ENCODE measurements around the gene GPR39. TPM values are rescaled to one million over a fixed set of nuclear protein-coding genes. Genes with fewer than 3 reads are reported as not detected.

GPR39 gene
- 3.6 and 4.4 TPM in 2 replicates for total RNA-seq

DNA sequence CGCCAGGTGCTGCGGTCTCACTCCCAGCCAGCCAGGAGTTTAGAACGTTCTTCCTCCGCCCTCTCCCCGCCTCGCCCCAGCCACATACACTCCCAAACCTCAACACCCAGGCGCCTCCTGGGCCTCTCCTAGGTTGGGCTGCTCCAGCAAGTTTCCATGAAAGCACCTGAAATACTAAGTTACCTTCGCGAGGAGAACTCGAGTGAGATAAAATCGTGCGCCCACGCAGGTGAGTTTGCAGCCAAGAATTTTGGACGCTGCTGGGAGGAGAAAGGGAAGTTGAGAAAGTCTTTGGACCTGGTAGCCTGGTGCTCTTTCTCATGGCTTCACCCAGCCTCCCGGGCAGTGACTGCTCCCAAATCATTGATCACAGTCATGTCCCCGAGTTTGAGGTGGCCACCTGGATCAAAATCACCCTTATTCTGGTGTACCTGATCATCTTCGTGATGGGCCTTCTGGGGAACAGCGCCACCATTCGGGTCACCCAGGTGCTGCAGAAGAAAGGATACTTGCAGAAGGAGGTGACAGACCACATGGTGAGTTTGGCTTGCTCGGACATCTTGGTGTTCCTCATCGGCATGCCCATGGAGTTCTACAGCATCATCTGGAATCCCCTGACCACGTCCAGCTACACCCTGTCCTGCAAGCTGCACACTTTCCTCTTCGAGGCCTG lies at the start of gene GPR39:
Gene GPR39 (plus strand): TSS at position 83 of the 673 bp plus-strand sequence.
- DNase-seq (ENCODE audit: insufficient read length, low spot score, missing footprints): no peak
- H3K9me3 ChIP-seq (ENCODE audit: low read depth, low read length): no peaks in the 10 kb centered on the region
- peak within 1 kb of the TSS; percentile 79 for H3K4me3 ChIP-seq (ENCODE audit: insufficient read depth, low read length)
- TF ChIP-seq, protein P1, sequence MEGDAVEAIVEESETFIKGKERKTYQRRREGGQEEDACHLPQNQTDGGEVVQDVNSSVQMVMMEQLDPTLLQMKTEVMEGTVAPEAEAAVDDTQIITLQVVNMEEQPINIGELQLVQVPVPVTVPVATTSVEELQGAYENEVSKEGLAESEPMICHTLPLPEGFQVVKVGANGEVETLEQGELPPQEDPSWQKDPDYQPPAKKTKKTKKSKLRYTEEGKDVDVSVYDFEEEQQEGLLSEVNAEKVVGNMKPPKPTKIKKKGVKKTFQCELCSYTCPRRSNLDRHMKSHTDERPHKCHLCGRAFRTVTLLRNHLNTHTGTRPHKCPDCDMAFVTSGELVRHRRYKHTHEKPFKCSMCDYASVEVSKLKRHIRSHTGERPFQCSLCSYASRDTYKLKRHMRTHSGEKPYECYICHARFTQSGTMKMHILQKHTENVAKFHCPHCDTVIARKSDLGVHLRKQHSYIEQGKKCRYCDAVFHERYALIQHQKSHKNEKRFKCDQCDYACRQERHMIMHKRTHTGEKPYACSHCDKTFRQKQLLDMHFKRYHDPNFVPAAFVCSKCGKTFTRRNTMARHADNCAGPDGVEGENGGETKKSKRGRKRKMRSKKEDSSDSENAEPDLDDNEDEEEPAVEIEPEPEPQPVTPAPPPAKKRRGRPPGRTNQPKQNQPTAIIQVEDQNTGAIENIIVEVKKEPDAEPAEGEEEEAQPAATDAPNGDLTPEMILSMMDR (IDR thresholded peaks at IDR 0.05; ENCODE audit: extremely low read depth, low read depth, low read length): peak; percentile 13
- H3K4me2 ChIP-seq (ENCODE audit: insufficient read depth, low read length): peak within 1 kb of the TSS; percentile 90
- peaks cover 30% of the 10 kb centered on the region for H3K4me1 ChIP-seq (ENCODE audit: insufficient read depth, low read length)
- peak within 1 kb of the TSS; percentile 74 for H3K27ac ChIP-seq (ENCODE audit: low read depth, low read length)
- peak within 1 kb of the TSS; percentile 89 for H2AFZ ChIP-seq (ENCODE audit: low read length)
- H3K36me3 ChIP-seq (ENCODE audit: insufficient read depth, low read length): no peaks in the 10 kb centered on the region
- H3K27me3 ChIP-seq (ENCODE audit: insufficient read depth, low read length): no peaks in the 10 kb centered on the region
- H3K79me2 ChIP-seq (ENCODE audit: insufficient read depth, low read length): peaks cover 3% of the 10 kb centered on the region
- H4K20me1 ChIP-seq (ENCODE audit: insufficient read depth, low read length): no peaks in the 10 kb centered on the region

DNA sequence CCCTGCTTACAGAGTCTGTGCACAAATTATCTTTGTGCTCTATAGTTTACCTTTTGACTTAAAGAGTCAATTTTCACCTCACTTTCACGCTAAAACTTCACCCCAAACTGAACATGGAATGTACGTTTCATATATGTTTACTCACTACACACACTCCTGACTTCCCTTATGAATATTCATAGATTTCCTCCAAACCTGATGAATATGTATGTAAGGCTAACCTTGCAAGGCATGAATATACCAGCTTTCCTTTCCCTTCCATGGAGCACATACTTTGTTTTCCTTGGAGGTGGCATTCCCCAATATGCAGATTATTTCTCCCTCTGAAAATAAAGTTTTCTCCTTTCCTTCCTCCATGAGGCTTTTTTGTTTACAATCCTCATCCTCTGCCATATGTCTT lies 48.4 kb upstream of the GPR39 start:
- H3K9me3 ChIP-seq (ENCODE audit: low read depth, low read length): no peaks in the 10 kb centered on the region
- H3K27me3 ChIP-seq (ENCODE audit: insufficient read depth, low read length): no peaks in the 10 kb centered on the region
- TF ChIP-seq, protein P1 (IDR thresholded peaks at IDR 0.05; ENCODE audit: extremely low read depth, low read depth, low read length): no peak
- no peaks in the 10 kb centered on the region for H3K4me1 ChIP-seq (ENCODE audit: insufficient read depth, low read length)
- no peaks in the 10 kb centered on the region for H4K20me1 ChIP-seq (ENCODE audit: insufficient read depth, low read length)
- H3K27ac ChIP-seq (ENCODE audit: low read depth, low read length): no peak overlapping the region
- no peak overlapping the region for H3K4me3 ChIP-seq (ENCODE audit: insufficient read depth, low read length)
- no peak overlapping the region for H3K4me2 ChIP-seq (ENCODE audit: insufficient read depth, low read length)
- no peak for DNase-seq (ENCODE audit: insufficient read length, low spot score, missing footprints)
- no peak overlapping the region for H2AFZ ChIP-seq (ENCODE audit: low read length)
- no peaks in the 10 kb centered on the region for H3K79me2 ChIP-seq (ENCODE audit: insufficient read depth, low read length)
- H3K36me3 ChIP-seq (ENCODE audit: insufficient read depth, low read length): no peaks in the 10 kb centered on the region

DNA sequence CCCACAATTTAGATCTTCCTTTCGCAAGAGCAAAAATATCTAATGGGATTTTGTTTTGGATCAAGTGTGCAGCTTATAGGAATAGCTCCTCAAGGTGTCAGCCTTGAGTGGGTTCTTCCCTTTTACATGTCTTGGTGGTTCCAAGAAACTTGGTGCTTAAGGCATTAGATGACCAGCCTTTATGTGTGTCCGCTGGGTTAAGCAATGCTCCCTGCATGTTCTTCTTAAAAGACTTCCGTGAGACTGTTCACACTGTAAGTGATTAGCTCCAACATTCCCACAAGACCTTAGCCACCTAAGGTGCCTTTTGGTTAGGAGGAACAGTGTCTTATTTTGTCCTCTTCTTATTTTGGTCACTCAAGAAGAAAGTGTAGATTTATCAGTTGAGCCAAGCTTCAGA lies 44.3 kb upstream of the GPR39 start:
- TF ChIP-seq, protein P1 (IDR thresholded peaks at IDR 0.05; ENCODE audit: extremely low read depth, low read depth, low read length): no peak

DNA sequence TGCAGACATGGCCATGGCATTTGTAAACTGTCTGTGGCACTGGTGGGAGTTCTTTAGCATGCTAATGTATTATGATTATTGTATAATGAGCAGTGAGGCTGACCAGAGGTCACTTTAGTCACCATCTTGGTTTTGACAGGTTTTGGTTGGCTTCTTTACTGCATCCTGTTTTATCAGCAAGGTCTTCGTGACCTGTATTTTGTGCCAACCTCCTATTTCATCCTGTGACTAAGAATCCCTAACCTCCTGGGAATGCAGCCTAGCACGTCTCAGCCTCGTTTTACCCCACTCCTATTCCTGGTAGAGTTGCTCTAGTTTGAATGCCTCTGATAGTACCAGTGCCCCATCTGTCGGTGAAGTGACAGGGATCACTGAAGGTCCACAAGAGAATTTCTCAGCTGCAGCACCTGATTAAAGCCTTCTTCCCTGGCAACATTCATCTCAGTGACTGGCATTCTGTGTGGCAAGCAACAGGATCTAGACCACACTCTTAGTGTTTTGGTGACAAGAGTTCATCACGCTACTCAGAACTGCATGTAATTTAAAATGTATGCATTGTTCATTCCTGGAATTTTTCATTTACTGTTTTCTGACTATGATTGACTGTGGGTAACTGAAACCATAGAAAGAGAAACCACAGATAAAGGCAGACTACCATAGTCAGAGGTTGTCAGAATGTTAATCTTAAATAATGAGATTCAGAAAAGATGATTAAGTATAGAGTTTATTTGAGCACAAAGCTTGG lies 43.0 kb upstream of the GPR39 start:
- Histone ChIP-seq H3K27me3 (ENCODE audit: insufficient read depth, low read length) (no peaks in the 10 kb centered on the region), H3K4me2 (ENCODE audit: insufficient read depth, low read length) (no peak overlapping the region), H3K36me3 (ENCODE audit: insufficient read depth, low read length) (no peaks in the 10 kb centered on the region), H2AFZ (ENCODE audit: low read length) (no peak overlapping the region), H3K27ac (ENCODE audit: low read depth, low read length) (no peak overlapping the region), H3K9me3 (ENCODE audit: low read depth, low read length) (no peaks in the 10 kb centered on the region), H3K4me3 (ENCODE audit: insufficient read depth, low read length) (no peak overlapping the region), H3K79me2 (ENCODE audit: insufficient read depth, low read length) (no peaks in the 10 kb centered on the region), H3K4me1 (ENCODE audit: insufficient read depth, low read length) (no peaks in the 10 kb centered on the region), H4K20me1 (ENCODE audit: insufficient read depth, low read length) (no peaks in the 10 kb centered on the region)
- DNase-seq (ENCODE audit: insufficient read length, low spot score, missing footprints): no peak
- TF ChIP-seq, protein P1 (IDR thresholded peaks at IDR 0.05; ENCODE audit: extremely low read depth, low read depth, low read length): no peak

More for the DNA sequence above, 44.3 kb upstream of the GPR39 start:
- H3K79me2 ChIP-seq (ENCODE audit: insufficient read depth, low read length): no peaks in the 10 kb centered on the region
- H3K4me2 ChIP-seq (ENCODE audit: insufficient read depth, low read length): no peak overlapping the region
- H3K27me3 ChIP-seq (ENCODE audit: insufficient read depth, low read length): no peaks in the 10 kb centered on the region
- H3K36me3 ChIP-seq (ENCODE audit: insufficient read depth, low read length): no peaks in the 10 kb centered on the region
- no peak for DNase-seq (ENCODE audit: insufficient read length, low spot score, missing footprints)
- no peaks in the 10 kb centered on the region for H4K20me1 ChIP-seq (ENCODE audit: insufficient read depth, low read length)
- H2AFZ ChIP-seq (ENCODE audit: low read length): no peak overlapping the region
- H3K9me3 ChIP-seq (ENCODE audit: low read depth, low read length): no peaks in the 10 kb centered on the region
- no peaks in the 10 kb centered on the region for H3K4me1 ChIP-seq (ENCODE audit: insufficient read depth, low read length)
- H3K4me3 ChIP-seq (ENCODE audit: insufficient read depth, low read length): no peak overlapping the region
- H3K27ac ChIP-seq (ENCODE audit: low read depth, low read length): no peak overlapping the region
